Transverse colon (tissue), 4 donors: ENCODE data around the gene PSMC3IP. TPM values are rescaled to one million over a fixed set of nuclear protein-coding genes. Genes with fewer than 3 reads are reported as not detected.

ENCODE experiments used
- DNase-seq: peaks from one replicate; pipeline ENCODE4 v3.0.0-alpha.2; 2019
- H3K27ac ChIP-seq, 4 donors: fragments of 200-600 bp; sonication (generic); 2 replicates each; pipeline ENCODE4 v1.5.1; 2016 to 2018; ENCODE audit warnings: inconsistent platforms in 4 of 4
- H3K27me3 ChIP-seq: fragments of 200-600 bp; sonication (generic); 2 replicates; pipeline ENCODE4 v1.5.1; 2017; ENCODE audit warnings: inconsistent platforms
- H3K36me3 ChIP-seq, 4 donors: fragments of 200-600 bp; sonication (generic); 2 replicates each; pipeline ENCODE4 v1.5.1; 2017 to 2019; ENCODE audit warnings: inconsistent platforms in 4 of 4
- H3K4me1 ChIP-seq, 4 donors: fragments of 200-600 bp; sonication (generic); 2 replicates each; pipeline ENCODE4 v1.5.1; 2017 to 2020; ENCODE audit warnings: inconsistent platforms in 4 of 4
- H3K4me3 ChIP-seq, 4 donors: fragments of 200-600 bp; sonication (generic); 1 replicate in 1 of 4; 2 replicates in 3 of 4; pipeline versions ENCODE4 v1.5.1 to v1.6.1; 2017 to 2019; ENCODE audit warnings: inconsistent platforms in 4 of 4
- H3K9me3 ChIP-seq, 2 donors: fragments of 200-600 bp; sonication (generic); 2 replicates each; pipeline ENCODE4 v1.5.1; 2017 to 2019; ENCODE audit warnings: inconsistent platforms in 2 of 2
- EP300 ChIP-seq: sonication (generic); formaldehyde crosslinking; IDR thresholded peaks from one replicate; pipeline ENCODE4 v1.6.1; 2017; ENCODE audit warnings: antibody characterized with exemption, low read depth
- POLR2A ChIP-seq: fragments of 450-650 bp; IDR thresholded peaks from one replicate; pipeline ENCODE4 v1.6.1; 2016; ENCODE audit warnings: antibody characterized with exemption, mild to moderate bottlenecking, moderate library complexity
- POLR2AphosphoS5 ChIP-seq, 3 donors: sonication (generic); formaldehyde crosslinking; IDR thresholded peaks; one replicate each; pipeline ENCODE4 v1.6.1; 2016; ENCODE audit warnings: antibody characterized with exemption in 3 of 3
- WGBS, 2 donors: methylation state at CpG; one replicate each; pipeline ENCODE4 v1.1.5; 2018; ENCODE audit warnings: low coverage in 1 of 2; 5-methylcytosine and 5-hydroxymethylcytosine counted together
- in situ Hi-C, 4 donors: fragments of 200-750 bp; cut with MboI; loops; one replicate each; pipeline versions ENCODE4 v1.15.0 to v1.15.1; 2017; ENCODE audit warnings: low sequenced_read_pairs in 3 of 4, low pct_ligation_motif_present in 1 of 4, low pct_unique_long_range_greater_than_20kb in 1 of 4
- intact Hi-C: fragments of 100-400 bp; cut with DNase I; formaldehyde crosslinking; loops from one replicate; pipeline ENCODE4 v1.15.1; 2023; ENCODE audit warnings: low total_unique reads
- total RNA-seq, 4 donors: library from RNA; depleted of rRNA; stranded (reverse); fragments of >200 nt; gene quantifications; one replicate each; pipeline ENCODE4 v1.1.0, GENCODE V29; 2016
- TF ChIP-seq, protein P1 (sequence below), 5 experiments: fragments of 200-600 bp in 3 of 5; fragments of 450-650 bp in 2 of 5; sonication (generic) in 3 of 5; IDR thresholded peaks; 1 replicate in 2 of 5; 2 replicates in 3 of 5; pipeline ENCODE4 v1.5.1; 2016 to 2017; ENCODE audit warnings: antibody characterized with exemption in 5 of 5, inconsistent platforms in 3 of 5, mild to moderate bottlenecking in 2 of 5, moderate library complexity in 1 of 5

Gene PSMC3IP
- total RNA-seq, 4 donors from 2014 or later, result 0.96 to 2.6 (median 1.3) TPM; not detected in 1

DNA sequence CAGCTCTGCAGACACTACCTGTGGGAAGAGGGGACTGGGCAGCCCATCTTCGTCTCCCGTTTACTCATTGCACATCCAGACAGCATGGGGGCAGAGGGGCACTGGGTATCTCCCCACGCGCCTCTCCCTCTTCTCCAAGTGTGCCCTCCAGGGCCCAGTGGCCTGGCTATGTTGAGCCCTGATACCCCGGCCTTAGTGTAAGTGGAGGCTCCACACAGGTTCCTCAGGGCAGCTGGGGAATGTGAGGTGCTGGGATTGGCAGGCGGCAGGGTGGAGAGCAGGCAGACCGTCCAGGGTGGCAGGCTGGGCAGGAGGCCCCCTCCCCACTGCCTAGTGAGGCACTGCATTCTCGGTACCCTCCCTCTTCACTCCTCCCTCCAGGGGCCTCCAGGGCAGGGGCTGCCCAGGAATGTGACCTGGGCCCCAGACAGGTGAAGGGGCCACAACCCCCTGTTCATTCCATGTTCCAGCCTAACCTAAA, 54.7 kb downstream of the PSMC3IP start:
- WGBS, 2 donors, result 92% methylated on average over 8 of the region's 8 CpGs; no CpG with 5 or more reads in 1 of the 2 donors
- in situ Hi-C loops, result loop anchor here (10.0 to 25.0 kb wide), 5 partner anchors 88 to 211 kb away; partner anchors contain the start of gene CAVIN1 (in 1 of the 4)

More for the DNA sequence above, 54.7 kb downstream of the PSMC3IP start:
- Histone ChIP-seq H3K36me3 (no peaks in the 10 kb centered on the region), H3K4me3 (no peak overlapping the region), H3K27me3 (no peaks in the 10 kb centered on the region), H3K9me3 (no peaks in the 10 kb centered on the region), H3K4me1 (peaks cover 58 to 69% (median 63%) of the 10 kb centered on the region in 4 donors), H3K27ac (peak overlapping the region; percentile 89 to 98 (median 92))
- DNase-seq, result no peak
- intact Hi-C loops, result loop anchor here (10.0 kb wide), 1 partner anchor 98 kb away; the partner anchor contains the start of gene CAVIN1
- TF ChIP-seq, protein P1, sequence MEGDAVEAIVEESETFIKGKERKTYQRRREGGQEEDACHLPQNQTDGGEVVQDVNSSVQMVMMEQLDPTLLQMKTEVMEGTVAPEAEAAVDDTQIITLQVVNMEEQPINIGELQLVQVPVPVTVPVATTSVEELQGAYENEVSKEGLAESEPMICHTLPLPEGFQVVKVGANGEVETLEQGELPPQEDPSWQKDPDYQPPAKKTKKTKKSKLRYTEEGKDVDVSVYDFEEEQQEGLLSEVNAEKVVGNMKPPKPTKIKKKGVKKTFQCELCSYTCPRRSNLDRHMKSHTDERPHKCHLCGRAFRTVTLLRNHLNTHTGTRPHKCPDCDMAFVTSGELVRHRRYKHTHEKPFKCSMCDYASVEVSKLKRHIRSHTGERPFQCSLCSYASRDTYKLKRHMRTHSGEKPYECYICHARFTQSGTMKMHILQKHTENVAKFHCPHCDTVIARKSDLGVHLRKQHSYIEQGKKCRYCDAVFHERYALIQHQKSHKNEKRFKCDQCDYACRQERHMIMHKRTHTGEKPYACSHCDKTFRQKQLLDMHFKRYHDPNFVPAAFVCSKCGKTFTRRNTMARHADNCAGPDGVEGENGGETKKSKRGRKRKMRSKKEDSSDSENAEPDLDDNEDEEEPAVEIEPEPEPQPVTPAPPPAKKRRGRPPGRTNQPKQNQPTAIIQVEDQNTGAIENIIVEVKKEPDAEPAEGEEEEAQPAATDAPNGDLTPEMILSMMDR (IDR thresholded peaks at IDR 0.05), result no peak
- no peak for TF ChIP-seq POLR2A
- no peak for TF ChIP-seq EP300
- TF ChIP-seq POLR2AphosphoS5 (IDR thresholded peaks at IDR 0.05), result no peak

Other genes starting within 250 kb of the PSMC3IP start
- gene STAT3, start 189.3 kb downstream of the PSMC3IP start, total RNA-seq, result 100 to 1,000 TPM; 110 to 156 (median 130) TPM
- gene CAVIN1, start 154.5 kb downstream of the PSMC3IP start, total RNA-seq, result 100 to 1,000 TPM in 1 of 4 donors, 10 to 100 TPM in 3; 53.7 to 135 (median 69.2) TPM
- 100 to 1,000 TPM in 2 of 4 donors, 10 to 100 TPM in 2; 91.8 to 313 (median 115) TPM for gene ATP6V0A1, start 118.9 kb downstream of the PSMC3IP start, total RNA-seq
- 10 to 100 TPM; 35.4 to 95.7 (median 66.2) TPM for gene NAGLU, start 41.5 kb downstream of the PSMC3IP start, total RNA-seq
- gene HSD17B1, start 24.8 kb downstream of the PSMC3IP start, total RNA-seq, result 1 to 10 TPM in 1 of 4 donors, under 1 TPM in 2, not detected in 1; 0.41 to 2.2 (median 0.95) TPM
- 10 to 100 TPM; 46.4 to 91.7 (median 57.6) TPM for gene COASY, start 15.6 kb downstream of the PSMC3IP start, total RNA-seq
- gene MLX, start 10.6 kb downstream of the PSMC3IP start, total RNA-seq, result 100 to 1,000 TPM in 3 of 4 donors, 10 to 100 TPM in 1; 81.3 to 191 (median 143) TPM
- gene RETREG3, start 31.6 kb upstream of the PSMC3IP start, total RNA-seq, result 10 to 100 TPM; 47.2 to 71.8 (median 59.0) TPM
- gene TUBG1, start 32.0 kb upstream of the PSMC3IP start, total RNA-seq, result 10 to 100 TPM in 2 of 4 donors, 1 to 10 TPM in 2; 6.0 to 27.7 (median 14.3) TPM
- gene TUBG2, start 81.6 kb upstream of the PSMC3IP start, total RNA-seq, result 10 to 100 TPM in 3 of 4 donors, 1 to 10 TPM in 1; 9.6 to 53.1 (median 26.7) TPM
- 10 to 100 TPM in 2 of 4 donors, 1 to 10 TPM in 2; 5.8 to 29.9 (median 9.9) TPM for gene PLEKHH3, start 99.3 kb upstream of the PSMC3IP start, total RNA-seq
- gene CCR10, start 104.1 kb upstream of the PSMC3IP start, total RNA-seq, result 1 to 10 TPM in 1 of 4 donors, under 1 TPM in 1, not detected in 2; 0.82 to 3.5 TPM
- 10 to 100 TPM in 2 of 4 donors, 1 to 10 TPM in 2; 3.7 to 43.8 (median 10.1) TPM for gene CNTNAP1, start 104.8 kb upstream of the PSMC3IP start, total RNA-seq
- 100 to 1,000 TPM in 1 of 4 donors, 10 to 100 TPM in 3; 30.4 to 159 (median 43.4) TPM for gene EZH1, start 167.3 kb upstream of the PSMC3IP start, total RNA-seq
- gene RAMP2, start 183.5 kb upstream of the PSMC3IP start, total RNA-seq, result 10 to 100 TPM in 2 of 4 donors, 1 to 10 TPM in 2; 6.1 to 88.0 (median 23.4) TPM
- 100 to 1,000 TPM in 1 of 4 donors, 10 to 100 TPM in 3; 58.3 to 111 (median 79.7) TPM for gene VPS25, start 195.7 kb upstream of the PSMC3IP start, total RNA-seq
- gene WNK4, start 202.9 kb upstream of the PSMC3IP start, total RNA-seq, result 10 to 100 TPM; 17.9 to 87.6 (median 40.9) TPM
- gene COA3, start 221.0 kb upstream of the PSMC3IP start, total RNA-seq, result 100 to 1,000 TPM; 128 to 400 (median 171) TPM
- gene CNTD1, start 221.1 kb upstream of the PSMC3IP start, total RNA-seq, result 1 to 10 TPM in 1 of 4 donors, under 1 TPM in 1, not detected in 2; 0.48 to 1.5 TPM
- gene BECN1, start 246.6 kb upstream of the PSMC3IP start, total RNA-seq, result 100 to 1,000 TPM in 3 of 4 donors, 10 to 100 TPM in 1; 78.2 to 199 (median 120) TPM